ENCODE data around the gene THAP4.

GRCh38 chr2:241582806-241583205 lies 54.2 kb downstream of the THAP4 start:
- no peak for TF ChIP-seq POLR2AphosphoS5 (IDR thresholded peaks at IDR 0.05; ENCODE audit: low read depth, low read length)
- TF ChIP-seq FOXP2 (optimal IDR thresholded peaks at IDR 0.05; ENCODE audit: borderline replicate concordance, extremely low read depth, extremely low read length, insufficient read depth), result no peak
- TF ChIP-seq SIN3A (IDR thresholded peaks at IDR 0.05; ENCODE audit: borderline replicate concordance, insufficient read depth, low read length), result no peak
- no peak for TF ChIP-seq REST (IDR thresholded peaks at IDR 0.05; ENCODE audit: insufficient read depth in 1 of 2, low read depth in 2 of 2, low read length in 2 of 2)
- TF ChIP-seq TAF1 (IDR thresholded peaks at IDR 0.05; ENCODE audit: borderline replicate concordance, insufficient read depth, low read length), result no peak
